NCI-H2196 treated with DMSO at 0.1 percent for 48 hours (cell line): ENCODE data around the gene ATF5.

ENCODE experiments used
- DNase-seq: peaks from one replicate; lab custom pipeline; 2025; ENCODE audit not compliant: unreplicated experiment; lab: John Stamatoyannopoulos, UW

Gene ATF5

GRCh38 chr19:49894011-49894664, 34.9 kb upstream of the ATF5 start:
- DNase-seq = no peak

GRCh38 chr19:49894879-49895565, 34.0 kb upstream of the ATF5 start:
- DNase-seq = no peak

- DNase-seq = no peak
These were observed 33.3 kb upstream of the ATF5 start for GRCh38 chr19:49895566-49896297.

- DNase-seq = no peak
These were observed 32.0 kb upstream of the ATF5 start, which contains the start of gene IL4I1 for GRCh38 chr19:49896863-49897621. Gene IL4I1, minus strand, starts transcription at chr19:49896887. Its CDS starts 727 bp downstream, at chr19:49896160.

- no peak for DNase-seq
These were observed 24.9 kb upstream of the ATF5 start for GRCh38 chr19:49904136-49904535.

GRCh38 chr19:49906879-49907564, 22.0 kb upstream of the ATF5 start:
- DNase-seq = no peak

GRCh38 chr19:49907745-49908446, 21.1 kb upstream of the ATF5 start:
- no peak for DNase-seq

- DNase-seq = no peak
These were observed 20.3 kb upstream of the ATF5 start for GRCh38 chr19:49908480-49909420.

- no peak for DNase-seq
These were observed 18.8 kb upstream of the ATF5 start for GRCh38 chr19:49910179-49910578.

- no peak for DNase-seq
These were observed 17.4 kb upstream of the ATF5 start for GRCh38 chr19:49911381-49912145.

- no peak for DNase-seq
These were observed 15.9 kb upstream of the ATF5 start for GRCh38 chr19:49912965-49913685.

- DNase-seq = no peak
These were observed 15.3 kb upstream of the ATF5 start for GRCh38 chr19:49913720-49914119.

- DNase-seq = no peak
These were observed 13.7 kb upstream of the ATF5 start for GRCh38 chr19:49915271-49915670.

GRCh38 chr19:49916839-49917733, 11.9 kb upstream of the ATF5 start:
- no peak for DNase-seq

GRCh38 chr19:49918089-49918488, 10.9 kb upstream of the ATF5 start:
- no peak for DNase-seq

- DNase-seq = no peak
These were observed 8.2 kb upstream of the ATF5 start for GRCh38 chr19:49920624-49921363.
